ENCODE measurements around the gene TMEM44.

The TMEM44 gene

GRCh38 chr3:194592798-194593752, 40.1 kb downstream of the TMEM44 start (continued):
- TF ChIP-seq ZNF175 (tag by site-specific recombination; IDR thresholded peaks at IDR 0.05) (no peak), HIC1 (tag by site-specific recombination; IDR thresholded peaks at IDR 0.05) (peak; percentile 39; the same call in 1 of the 2 replicates), ZNF266 (tag by site-specific recombination; IDR thresholded peaks at IDR 0.05; ENCODE audit: low read depth) (no peak), ZNF148 (tag by site-specific recombination; IDR thresholded peaks at IDR 0.05; ENCODE audit: borderline replicate concordance) (no peak), ZNF391 (tag by site-specific recombination; IDR thresholded peaks at IDR 0.05; ENCODE audit: borderline replicate concordance, low read depth) (peak; percentile 52; the same call in 1 of the 2 replicates), HOXA7 (CRISPR knock-in tag; IDR thresholded peaks at IDR 0.05; ENCODE audit: borderline replicate concordance) (no peak), ZNF132 (tag by site-specific recombination; IDR thresholded peaks at IDR 0.05; ENCODE audit: borderline replicate concordance) (no peak), TSHZ1 (tag by site-specific recombination; IDR thresholded peaks at IDR 0.05; ENCODE audit: borderline replicate concordance) (peak; percentile 85; the same call in 1 of the 2 replicates), ZNF529 (tag by site-specific recombination; IDR thresholded peaks at IDR 0.05; ENCODE audit: insufficient replicate concordance) (no peak), ZNF248 (tag by site-specific recombination; IDR thresholded peaks at IDR 0.05) (no peak), RBAK (tag by site-specific recombination; IDR thresholded peaks at IDR 0.05) (no peak), TCF7L2 (IDR thresholded peaks at IDR 0.05; ENCODE audit: borderline replicate concordance, low read depth, low read length) (no peak), ZNF140 (tag by site-specific recombination; IDR thresholded peaks at IDR 0.05) (no peak), ZNF416 (tag by site-specific recombination; IDR thresholded peaks at IDR 0.05) (no peak), ZNF362 (tag by site-specific recombination; IDR thresholded peaks at IDR 0.05) (no peak), ZNF324 (tag by site-specific recombination; IDR thresholded peaks at IDR 0.05) (no peak), ZBTB49 (tag by site-specific recombination; IDR thresholded peaks at IDR 0.05; ENCODE audit: low read depth) (no peak), ZBTB1 (tag by site-specific recombination; IDR thresholded peaks at IDR 0.05) (no peak), ZNF501 (tag by site-specific recombination; IDR thresholded peaks at IDR 0.05) (no peak), ZNF704 (tag by site-specific recombination; IDR thresholded peaks at IDR 0.05) (no peak), REST (tag by site-specific recombination; IDR thresholded peaks at IDR 0.05) (no peak)

All from HEK293 (cell line).